ENCODE measurements around the gene RETREG3.
A peak's percentile ranks its signal among the peaks of the same experiment; 100 is the strongest.
"Not testable (repeated sequence)": the region's sequence is repeated elsewhere in the genome, so short reads cannot be mapped to it uniquely, and the experiment has no call there.

The RETREG3 gene

DNA sequence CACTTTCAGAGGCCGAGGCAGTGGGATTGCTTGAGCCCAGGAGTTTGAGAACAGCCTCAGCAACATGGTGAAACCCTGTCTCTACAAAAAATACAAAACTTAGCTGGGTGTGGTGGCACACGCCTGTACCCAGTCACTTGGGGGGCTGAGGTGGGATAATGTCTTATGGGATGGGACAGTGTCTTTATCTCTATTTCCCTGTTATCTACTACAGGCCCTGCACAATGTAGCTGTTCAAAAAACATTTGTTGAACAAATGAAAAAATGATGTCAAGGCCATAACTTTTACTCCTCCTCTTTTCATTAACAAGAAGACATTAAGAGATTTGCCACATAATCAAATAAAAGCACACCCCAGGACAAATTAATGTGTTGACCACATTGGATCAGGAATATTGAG lies 14.1 kb upstream of the RETREG3 start:
- TF ChIP-seq, protein P1, sequence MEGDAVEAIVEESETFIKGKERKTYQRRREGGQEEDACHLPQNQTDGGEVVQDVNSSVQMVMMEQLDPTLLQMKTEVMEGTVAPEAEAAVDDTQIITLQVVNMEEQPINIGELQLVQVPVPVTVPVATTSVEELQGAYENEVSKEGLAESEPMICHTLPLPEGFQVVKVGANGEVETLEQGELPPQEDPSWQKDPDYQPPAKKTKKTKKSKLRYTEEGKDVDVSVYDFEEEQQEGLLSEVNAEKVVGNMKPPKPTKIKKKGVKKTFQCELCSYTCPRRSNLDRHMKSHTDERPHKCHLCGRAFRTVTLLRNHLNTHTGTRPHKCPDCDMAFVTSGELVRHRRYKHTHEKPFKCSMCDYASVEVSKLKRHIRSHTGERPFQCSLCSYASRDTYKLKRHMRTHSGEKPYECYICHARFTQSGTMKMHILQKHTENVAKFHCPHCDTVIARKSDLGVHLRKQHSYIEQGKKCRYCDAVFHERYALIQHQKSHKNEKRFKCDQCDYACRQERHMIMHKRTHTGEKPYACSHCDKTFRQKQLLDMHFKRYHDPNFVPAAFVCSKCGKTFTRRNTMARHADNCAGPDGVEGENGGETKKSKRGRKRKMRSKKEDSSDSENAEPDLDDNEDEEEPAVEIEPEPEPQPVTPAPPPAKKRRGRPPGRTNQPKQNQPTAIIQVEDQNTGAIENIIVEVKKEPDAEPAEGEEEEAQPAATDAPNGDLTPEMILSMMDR (conservative IDR thresholded peaks at IDR 0.05; ENCODE audit: low read depth, low read length), result no peak
- H3K4me3 ChIP-seq (ENCODE audit: low read depth, low read length), result no peak overlapping the region
- no peak for DNase-seq (ENCODE audit: low read depth)

DNA sequence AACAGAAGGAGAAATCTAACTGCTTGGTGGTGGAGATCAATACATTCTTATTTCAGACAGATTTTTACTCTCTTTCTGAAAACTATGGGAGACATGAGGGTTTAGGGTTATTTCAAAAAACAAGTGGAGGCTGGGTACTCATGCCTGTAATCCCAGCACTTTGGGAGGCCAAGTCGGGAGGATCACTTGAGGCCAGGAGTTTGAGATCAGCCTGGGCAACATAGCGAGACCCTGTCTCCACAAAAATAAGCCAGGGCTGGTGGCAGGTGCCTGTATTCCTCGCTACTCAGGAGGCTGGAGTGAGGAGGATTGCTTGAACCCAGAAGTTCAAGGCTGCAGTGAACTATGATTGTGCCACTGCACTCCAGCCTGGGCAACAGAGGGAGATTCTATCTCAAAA lies 12.8 kb upstream of the RETREG3 start:
- H3K4me3 ChIP-seq (ENCODE audit: low read depth, low read length); DNase-seq (ENCODE audit: low read depth): not testable (repeated sequence)

- H3K4me3 ChIP-seq (ENCODE audit: low read depth, low read length), result no peak overlapping the region
- peak; percentile 26 for DNase-seq (ENCODE audit: low read depth)
- TF ChIP-seq, protein P1 (conservative IDR thresholded peaks at IDR 0.05; ENCODE audit: low read depth, low read length), result peak; percentile 27
These were observed 9.4 kb upstream of the RETREG3 start for GRCh38 chr17:42618442-42619150.

- DNase-seq (ENCODE audit: low read depth), result no peak
- H3K4me3 ChIP-seq (ENCODE audit: low read depth, low read length), result no peak overlapping the region
These were observed 8.8 kb upstream of the RETREG3 start for GRCh38 chr17:42617956-42618431.

DNA sequence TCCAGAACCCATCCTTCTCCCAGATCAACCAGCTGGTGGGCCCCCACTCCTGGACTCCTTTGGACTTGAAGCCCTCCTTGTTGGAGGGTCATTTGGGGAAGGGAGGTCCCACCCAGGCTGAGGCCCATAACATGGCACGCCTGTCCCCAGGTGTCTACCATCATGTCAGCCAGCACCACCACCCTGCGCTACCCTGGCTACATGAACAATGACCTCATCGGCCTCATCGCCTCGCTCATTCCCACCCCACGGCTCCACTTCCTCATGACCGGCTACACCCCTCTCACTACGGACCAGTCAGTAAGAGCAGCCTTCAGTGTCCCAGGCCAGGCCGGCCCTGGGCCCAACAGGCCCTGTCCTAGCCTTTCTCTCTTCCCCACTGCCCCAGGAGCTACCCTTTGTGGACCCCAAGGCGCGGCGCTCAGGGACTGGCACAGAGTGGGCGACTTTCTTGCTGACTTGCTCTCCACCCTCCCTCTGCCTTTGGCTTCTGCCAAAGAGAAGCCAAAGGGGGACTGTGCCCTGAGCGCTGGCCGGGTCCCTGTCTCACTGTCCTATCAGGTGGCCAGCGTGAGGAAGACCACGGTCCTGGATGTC lies 4.6 kb upstream of the RETREG3 start:
- H3K4me3 ChIP-seq (ENCODE audit: low read depth, low read length), result no peak overlapping the region
- TF ChIP-seq, protein P1 (conservative IDR thresholded peaks at IDR 0.05; ENCODE audit: low read depth, low read length), result no peak
- no peak for DNase-seq (ENCODE audit: low read depth)

More at GRCh38 chr17:42617956-42618431, 8.8 kb upstream of the RETREG3 start:
- TF ChIP-seq, protein P1 (conservative IDR thresholded peaks at IDR 0.05; ENCODE audit: low read depth, low read length), result no peak

DNA sequence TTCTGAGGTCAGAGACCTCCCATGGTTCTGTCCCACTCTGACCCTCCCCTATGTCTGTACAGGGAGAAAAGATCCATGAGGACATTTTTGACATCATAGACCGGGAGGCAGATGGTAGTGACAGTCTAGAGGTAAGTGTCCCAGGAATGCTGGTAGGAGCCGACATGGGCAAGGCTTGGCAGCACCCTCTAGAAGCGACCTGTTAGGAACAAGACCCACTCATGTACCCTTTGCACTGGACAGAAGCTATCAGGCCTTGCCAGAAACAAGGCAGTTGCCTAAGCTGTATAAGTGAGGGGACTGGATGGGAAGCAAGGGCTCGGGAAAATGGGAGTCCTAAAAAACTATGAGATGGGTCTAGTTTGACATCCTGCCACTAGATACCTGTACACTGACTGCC lies 2.8 kb upstream of the RETREG3 start:
- DNase-seq (ENCODE audit: low read depth), result no peak

DNA sequence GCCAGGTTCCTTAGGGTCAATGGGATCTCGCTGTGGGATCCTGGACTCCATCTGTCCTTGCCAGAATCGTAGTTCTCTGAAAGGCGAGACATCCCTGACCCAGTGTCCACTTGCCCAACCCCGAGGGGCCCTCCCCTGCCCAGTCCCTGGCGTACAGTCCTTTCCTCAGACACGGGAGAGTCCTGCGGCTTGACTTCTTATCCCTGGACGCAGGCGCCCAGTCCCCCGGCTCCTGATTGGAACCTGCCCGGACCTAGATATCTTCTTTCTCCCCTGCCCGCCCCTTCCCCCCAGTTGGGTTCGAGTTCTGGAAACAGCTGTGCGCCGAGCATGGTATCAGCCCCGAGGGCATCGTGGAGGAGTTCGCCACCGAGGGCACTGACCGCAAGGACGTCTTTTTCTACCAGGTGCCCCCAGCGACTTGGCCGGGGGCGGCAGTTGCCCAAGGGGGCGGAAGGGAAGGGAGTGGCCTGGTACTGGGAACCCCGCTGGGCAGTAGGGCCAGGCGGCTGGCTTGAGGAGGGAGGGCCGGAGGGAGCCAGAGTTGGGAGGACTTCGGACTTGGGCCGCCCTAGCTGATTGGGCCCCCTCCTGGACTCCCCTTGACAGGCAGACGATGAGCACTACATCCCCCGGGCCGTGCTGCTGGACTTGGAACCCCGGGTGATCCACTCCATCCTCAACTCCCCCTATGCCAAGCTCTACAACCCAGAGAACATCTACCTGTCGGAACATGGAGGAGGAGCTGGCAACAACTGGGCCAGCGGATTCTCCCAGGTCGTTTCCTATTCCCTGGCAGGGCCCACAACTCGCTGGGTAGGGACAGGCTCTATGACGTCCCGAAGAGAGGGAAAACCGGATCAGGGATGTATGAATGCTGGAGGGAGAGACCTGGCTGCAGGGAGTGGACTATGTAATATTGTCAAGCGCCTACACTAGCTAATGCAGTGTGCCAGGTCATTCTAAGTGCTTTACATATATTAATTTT lies 934 bp upstream of the RETREG3 start:
- not testable (repeated sequence) for DNase-seq (ENCODE audit: low read depth)
- H3K4me3 ChIP-seq (ENCODE audit: low read depth, low read length), result peak overlapping the region; percentile 69

More for the DNA sequence above, 2.8 kb upstream of the RETREG3 start:
- TF ChIP-seq, protein P1 (conservative IDR thresholded peaks at IDR 0.05; ENCODE audit: low read depth, low read length), result no peak
- H3K4me3 ChIP-seq (ENCODE audit: low read depth, low read length), result no peak overlapping the region
